Activated naive CD4-positive, alpha-beta T cell treated with anti-CD3 and anti-CD28 coated beads for 36 hours (primary cell): ENCODE results near the gene HEXA. TPM values are rescaled to one million over a fixed set of nuclear protein-coding genes. Genes with fewer than 3 reads are reported as not detected.

Experiments used
- CTCF ChIA-PET: fragments of 350-600 bp; sonication (Branson Sonifier 250); formaldehyde crosslinking; loops from one replicate; lab custom pipeline; 2021; ENCODE audit warnings: antibody characterized with exemption; lab: Charles Lee
- DNase-seq: peaks from one replicate; pipeline ENCODE4 v3.0.0-alpha.2; 2020
- H3K27ac Mint-ChIP-seq: one replicate; pipeline ENCODE4 v1.8.0; 2021; ENCODE audit warnings: mild to moderate bottlenecking, mixed read lengths
- H3K27me3 Mint-ChIP-seq: one replicate; pipeline ENCODE4 v1.8.0; 2021; ENCODE audit warnings: low read depth, mixed read lengths
- H3K36me3 Mint-ChIP-seq: one replicate; pipeline ENCODE4 v1.8.0; 2021; ENCODE audit warnings: low read depth, mixed read lengths
- H3K4me1 Mint-ChIP-seq: one replicate; pipeline ENCODE4 v1.8.0; 2021; ENCODE audit warnings: low read depth, mixed read lengths
- H3K4me3 Mint-ChIP-seq: one replicate; pipeline ENCODE4 v1.8.0; 2021; ENCODE audit warnings: mild to moderate bottlenecking, moderate library complexity, mixed read lengths
- H3K9me3 Mint-ChIP-seq: one replicate; pipeline ENCODE4 v1.8.0; 2021; ENCODE audit warnings: mixed read lengths
- intact Hi-C: fragments of 100-400 bp; cut with micrococcal nuclease; formaldehyde crosslinking; loops from one replicate; pipeline ENCODE4 v1.15.1; 2023
- total RNA-seq, 2 experiments: library from RNA; stranded (reverse); gene quantifications; one replicate each; pipeline ENCODE4 v1.2.3, GENCODE V29; 2021

The HEXA gene
- total RNA-seq, 2 experiments from 2014 or later: 47.7 to 49.3 TPM

DNA sequence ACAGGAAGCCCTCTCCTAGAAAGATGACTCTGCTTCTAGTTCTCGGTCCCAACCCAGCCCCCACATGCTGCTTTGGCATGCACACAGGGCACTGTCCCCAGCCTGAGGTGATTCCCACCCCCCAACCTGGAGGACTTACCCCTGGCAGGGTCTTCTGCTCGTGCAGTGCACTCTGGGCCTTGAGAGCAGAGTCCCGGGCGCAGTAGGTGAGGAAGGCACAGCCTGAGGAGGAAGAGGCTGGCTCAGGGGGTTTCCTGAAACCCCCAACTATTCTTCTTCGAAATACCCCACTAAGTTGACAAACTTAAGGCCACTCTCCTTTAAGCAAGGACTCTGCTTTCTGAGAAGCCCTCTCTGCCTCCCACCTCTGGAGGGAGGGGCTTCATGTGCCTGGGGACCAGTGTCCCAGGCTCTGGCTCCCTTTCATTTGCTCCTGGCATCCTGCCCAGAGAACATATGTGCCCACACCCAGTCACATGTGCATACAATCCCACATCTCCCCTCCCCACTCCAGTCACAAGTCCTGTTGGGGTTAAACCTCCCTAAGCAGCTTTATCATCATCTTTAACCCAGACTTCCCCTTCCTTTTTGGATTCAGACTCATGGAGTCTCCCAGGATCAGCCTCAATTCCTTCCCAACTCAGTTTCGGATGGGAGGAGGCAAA is 60.0 kb downstream of the HEXA start:
- Mint-ChIP-seq H3K27me3 (peaks cover 8% of the 10 kb centered on the region), H3K4me1 (peaks cover 17% of the 10 kb centered on the region), H3K36me3 (no peaks in the 10 kb centered on the region), H3K9me3 (no peaks in the 10 kb centered on the region), H3K4me3 (no peak overlapping the region), H3K27ac (no peak overlapping the region)
- DNase-seq: no peak
- intact Hi-C loops: loop anchor here (10.0 kb wide), 1 partner anchor 359 kb away; no protein-coding TSS in a partner anchor
- CTCF ChIA-PET: interaction anchor here (0.7 kb wide), 1 partner anchor 308 kb away, joined by 3 read pairs; no protein-coding TSS in a partner anchor

DNA sequence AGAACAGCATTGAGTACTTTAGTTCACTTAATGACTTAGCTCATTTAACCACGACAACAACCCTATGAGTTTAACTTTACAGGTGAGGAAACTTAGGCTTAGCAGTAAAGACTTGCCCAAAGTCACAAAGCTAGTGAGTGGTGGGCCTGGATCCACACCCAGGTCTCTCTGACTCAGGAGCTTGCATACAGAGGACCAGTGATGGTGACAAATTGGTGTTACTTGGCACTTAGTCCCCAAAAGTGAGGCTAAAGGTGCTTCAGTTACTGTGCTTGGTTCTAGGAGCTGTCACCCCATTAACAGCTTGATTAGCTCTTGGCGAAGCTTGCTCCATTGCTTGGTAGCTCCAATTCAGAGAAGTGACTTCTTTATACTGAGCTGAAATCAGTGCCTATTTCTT is 61.9 kb downstream of the HEXA start:
- no peak overlapping the region for H3K4me3 Mint-ChIP-seq
- intact Hi-C loops: loop anchor here (5.0 to 10.0 kb wide), 2 partner anchors 288 to 361 kb away; no protein-coding TSS in a partner anchor
- no peak for DNase-seq
- H3K36me3 Mint-ChIP-seq: no peaks in the 10 kb centered on the region
- peaks cover 4% of the 10 kb centered on the region for H3K27me3 Mint-ChIP-seq
- no peak overlapping the region for H3K27ac Mint-ChIP-seq
- CTCF ChIA-PET: interaction anchor here (0.8 to 2.6 kb wide), 9 partner anchors 10 to 286 kb away, joined by 3 to 9 read pairs (median 4); no protein-coding TSS in a partner anchor
- peaks cover 4% of the 10 kb centered on the region for H3K4me1 Mint-ChIP-seq
- H3K9me3 Mint-ChIP-seq: no peaks in the 10 kb centered on the region

- no peak overlapping the region for H3K4me3 Mint-ChIP-seq
- no peak overlapping the region for H3K27ac Mint-ChIP-seq
- H3K4me1 Mint-ChIP-seq: no peaks in the 10 kb centered on the region
- H3K9me3 Mint-ChIP-seq: no peaks in the 10 kb centered on the region
- H3K27me3 Mint-ChIP-seq: no peaks in the 10 kb centered on the region
- CTCF ChIA-PET: interaction anchor here (0.7 to 2.6 kb wide), 15 partner anchors 9 to 287 kb away, joined by 3 to 9 read pairs (median 4); partner anchors contain the start of gene HEXA
- DNase-seq: no peak
- no peaks in the 10 kb centered on the region for H3K36me3 Mint-ChIP-seq
- intact Hi-C loops: loop anchor here (5.0 to 10.0 kb wide), 2 partner anchors 289 to 361 kb away; no protein-coding TSS in a partner anchor
Measured at GRCh38 chr15:72313448-72313840, 62.4 kb downstream of the HEXA start.

DNA sequence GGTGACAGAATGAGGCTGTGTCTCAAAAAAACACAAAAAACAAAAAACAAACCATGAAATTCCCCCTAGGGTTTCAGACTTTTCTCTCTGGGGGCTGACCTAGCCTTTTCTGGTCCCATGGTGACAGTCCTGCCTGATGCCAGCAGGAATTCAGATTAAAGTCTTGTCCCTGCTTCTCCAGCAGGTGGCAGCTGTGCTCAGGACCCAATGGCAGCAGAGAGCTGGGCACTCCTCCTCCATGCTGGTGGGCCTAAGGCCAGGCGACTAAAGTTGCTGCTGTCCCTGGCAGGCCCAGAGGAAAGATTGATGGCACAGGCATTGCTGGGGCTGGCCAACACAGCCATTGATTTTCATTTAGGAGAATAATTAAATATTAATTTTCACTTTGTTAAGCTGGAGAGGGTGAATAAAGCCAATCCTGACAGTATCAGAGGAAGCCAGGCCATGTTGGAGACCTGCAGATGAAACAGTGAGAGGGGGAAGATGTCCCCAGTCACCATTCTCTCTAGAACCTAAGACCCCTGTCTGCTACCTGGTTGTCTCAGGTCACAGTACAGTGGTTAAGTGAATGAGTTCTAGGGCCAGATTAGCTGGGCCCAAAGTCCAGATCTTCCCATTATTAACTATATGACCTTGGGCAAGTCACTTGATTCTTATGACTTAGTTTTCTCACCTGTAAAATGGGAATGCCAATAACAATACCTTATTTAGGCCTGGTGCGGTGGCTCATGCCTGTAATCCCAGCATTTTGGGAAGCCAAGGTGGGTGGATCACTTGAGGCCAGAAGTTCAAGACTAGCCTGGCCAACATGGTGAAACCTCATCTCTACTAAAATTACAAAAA is 63.0 kb downstream of the HEXA start:
- CTCF ChIA-PET: interaction anchor here (0.6 to 2.6 kb wide), 25 partner anchors 9 to 377 kb away, joined by 3 to 9 read pairs (median 4); partner anchors contain the start of gene HEXA
- H3K4me1 Mint-ChIP-seq: no peaks in the 10 kb centered on the region
- H3K27ac Mint-ChIP-seq: no peak overlapping the region
- no peak overlapping the region for H3K4me3 Mint-ChIP-seq
- intact Hi-C loops: loop anchor here (1.0 to 10.0 kb wide), 3 partner anchors 220 to 362 kb away; no protein-coding TSS in a partner anchor
- DNase-seq: peak; percentile 75
- H3K9me3 Mint-ChIP-seq: no peaks in the 10 kb centered on the region
- no peaks in the 10 kb centered on the region for H3K36me3 Mint-ChIP-seq
- no peaks in the 10 kb centered on the region for H3K27me3 Mint-ChIP-seq

- CTCF ChIA-PET: no interaction called here
- Mint-ChIP-seq H3K36me3 (no peaks in the 10 kb centered on the region), H3K27ac (no peak overlapping the region), H3K4me1 (peaks cover 4% of the 10 kb centered on the region), H3K9me3 (no peaks in the 10 kb centered on the region), H3K4me3 (no peak overlapping the region), H3K27me3 (no peaks in the 10 kb centered on the region)
- intact Hi-C loops: no loop called here
- no peak for DNase-seq
Measured at GRCh38 chr15:72307026-72307425, 68.8 kb downstream of the HEXA start.

GRCh38 chr15:72306211-72306785 is 69.5 kb downstream of the HEXA start:
- Mint-ChIP-seq H3K27me3 (no peaks in the 10 kb centered on the region), H3K27ac (no peak overlapping the region), H3K36me3 (no peaks in the 10 kb centered on the region), H3K4me1 (peaks cover 4% of the 10 kb centered on the region), H3K9me3 (no peaks in the 10 kb centered on the region), H3K4me3 (no peak overlapping the region)
- intact Hi-C loops: no loop called here
- peak; percentile 58 for DNase-seq
- CTCF ChIA-PET: no interaction called here

DNA sequence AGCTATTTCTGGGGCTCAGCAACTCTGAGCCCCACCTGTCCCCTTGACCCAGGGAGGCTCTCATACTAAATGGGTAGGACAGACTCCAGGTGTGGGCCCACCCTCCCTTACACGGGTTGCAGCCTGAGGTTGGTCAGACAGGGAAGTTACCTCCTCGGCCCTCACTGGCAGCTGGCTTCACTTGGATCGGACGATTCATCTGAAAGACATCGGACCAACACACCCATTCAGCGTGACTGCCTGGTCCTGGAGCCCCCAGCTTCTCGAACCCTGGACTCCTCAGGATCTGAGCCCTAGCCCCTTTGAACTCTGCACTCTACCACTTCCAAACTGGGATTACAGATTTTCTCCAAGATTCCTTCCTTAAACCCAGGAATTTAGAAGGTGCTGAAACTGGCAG is 71.2 kb downstream of the HEXA start:
- no peak for DNase-seq
- Mint-ChIP-seq H3K4me3 (no peak overlapping the region), H3K9me3 (no peaks in the 10 kb centered on the region), H3K36me3 (no peaks in the 10 kb centered on the region), H3K27ac (no peak overlapping the region), H3K27me3 (no peaks in the 10 kb centered on the region), H3K4me1 (peaks cover 4% of the 10 kb centered on the region)
- intact Hi-C loops: no loop called here
- CTCF ChIA-PET: interaction anchor here (2.4 kb wide), 1 partner anchor 9 kb away, joined by 9 read pairs; no protein-coding TSS in a partner anchor

DNA sequence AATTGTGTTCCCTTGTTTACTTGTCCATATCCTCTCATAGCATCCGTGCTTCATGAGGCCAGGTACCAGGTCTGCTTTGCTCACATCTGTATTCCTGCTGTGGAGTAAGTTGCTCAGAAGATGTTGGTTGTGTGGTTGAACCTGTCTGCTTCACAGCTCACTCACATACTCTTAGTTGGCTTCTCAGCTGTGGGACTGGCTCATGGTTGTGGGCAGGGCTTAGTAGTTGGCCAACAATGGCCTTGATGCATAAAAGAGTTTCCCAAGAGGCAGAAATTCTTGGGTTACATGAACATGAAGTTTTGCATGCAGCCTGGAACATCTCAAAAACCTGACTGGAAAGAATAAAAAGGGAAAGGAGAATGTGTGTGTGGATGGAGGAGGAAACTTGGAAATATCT is 72.9 kb downstream of the HEXA start:
- peaks cover 4% of the 10 kb centered on the region for H3K4me1 Mint-ChIP-seq
- CTCF ChIA-PET: interaction anchor here (1.0 to 2.4 kb wide), 2 partner anchors 10 to 16 kb away, joined by 4 to 9 read pairs; no protein-coding TSS in a partner anchor
- no peaks in the 10 kb centered on the region for H3K9me3 Mint-ChIP-seq
- no peaks in the 10 kb centered on the region for H3K36me3 Mint-ChIP-seq
- no peak overlapping the region for H3K4me3 Mint-ChIP-seq
- H3K27me3 Mint-ChIP-seq: no peaks in the 10 kb centered on the region
- intact Hi-C loops: no loop called here
- DNase-seq: no peak
- no peak overlapping the region for H3K27ac Mint-ChIP-seq

Other genes with a start within 250 kb of the HEXA start
- not detected for gene GRAMD2A, start 178.2 kb downstream of the HEXA start, total RNA-seq
- gene PKM, start 144.8 kb downstream of the HEXA start, total RNA-seq: 1,000 to 10,000 TPM; 1,794 to 1,797 TPM
- gene PARP6, start 103.5 kb downstream of the HEXA start, total RNA-seq: 10 to 100 TPM; 38.8 to 44.7 TPM
- gene CELF6, start 55.9 kb downstream of the HEXA start, total RNA-seq: under 1 TPM in 1 of 2 experiments, not detected in 1; 0.22 TPM
- gene TMEM202, start 22.3 kb upstream of the HEXA start, total RNA-seq: not detected
- 100 to 1,000 TPM; 174 to 183 TPM for gene ARIH1, start 98.3 kb upstream of the HEXA start, total RNA-seq